Hepatocyte (in vitro differentiated cells): ENCODE measurements around the gene NUDT15. TPM values are rescaled to one million over a fixed set of nuclear protein-coding genes. Genes with fewer than 3 reads are reported as not detected.

Experiments
- DNase-seq: peaks from one replicate; pipeline ENCODE4 v3.0.0-alpha.2; 2016; ENCODE audit warnings: low spot score
- H2AFZ ChIP-seq: fragments of 200-600 bp; sonication (generic); 2 replicates; pipeline ENCODE4 v1.6.0; 2016; ENCODE audit warnings: antibody characterized with exemption, mild to moderate bottlenecking
- H3K27ac ChIP-seq: fragments of 200-600 bp; sonication (generic); 2 replicates; pipeline ENCODE4 v1.5.1; 2016; ENCODE audit warnings: mild to moderate bottlenecking
- H3K27me3 ChIP-seq: fragments of 200-600 bp; sonication (generic); 2 replicates; pipeline ENCODE4 v1.6.1; 2016
- H3K36me3 ChIP-seq: fragments of 200-600 bp; sonication (generic); replicated peaks from 2 replicates; pipeline ENCODE4 v1.5.1; 2016; ENCODE audit warnings: low read depth; ENCODE audit not compliant: insufficient read depth
- H3K4me1 ChIP-seq: fragments of 200-600 bp; sonication (generic); 2 replicates; pipeline ENCODE4 v1.5.1; 2016; ENCODE audit warnings: mild to moderate bottlenecking, moderate library complexity; ENCODE audit not compliant: insufficient read depth
- H3K4me2 ChIP-seq: fragments of 200-600 bp; sonication (generic); 2 replicates; pipeline ENCODE4 v1.6.0; 2016
- H3K4me3 ChIP-seq: fragments of 200-600 bp; sonication (generic); 2 replicates; pipeline ENCODE4 v1.5.1; 2016; ENCODE audit warnings: mild to moderate bottlenecking
- H3K79me2 ChIP-seq: fragments of 200-600 bp; sonication (generic); 2 replicates; pipeline ENCODE4 v1.6.0; 2017; ENCODE audit warnings: mild to moderate bottlenecking
- H3K9me2 ChIP-seq: fragments of 200-600 bp; sonication (generic); replicated peaks from 2 replicates; pipeline ENCODE4 v1.6.0; 2017; ENCODE audit warnings: mild to moderate bottlenecking; ENCODE audit not compliant: insufficient read depth
- H3K9me3 ChIP-seq: fragments of 200-600 bp; sonication (generic); 2 replicates; pipeline ENCODE4 v1.5.1; 2016; ENCODE audit warnings: low read depth, mild to moderate bottlenecking
- H4K20me1 ChIP-seq: fragments of 200-600 bp; sonication (generic); 2 replicates; pipeline ENCODE4 v1.6.0; 2016; ENCODE audit warnings: mild to moderate bottlenecking; ENCODE audit not compliant: insufficient read depth, poor library complexity, severe bottlenecking
- EZH2 ChIP-seq: fragments of 200-600 bp; sonication (generic); IDR thresholded peaks from 2 replicates; pipeline ENCODE4 v1.6.1; 2016; ENCODE audit warnings: antibody characterized with exemption, mild to moderate bottlenecking, borderline replicate concordance
- EZH2phosphoT487 ChIP-seq: fragments of 200-600 bp; sonication (generic); IDR thresholded peaks from one replicate; pipeline ENCODE4 v1.6.1; 2018; ENCODE audit warnings: antibody characterized with exemption, mild to moderate bottlenecking, low read depth, moderate library complexity; ENCODE audit not compliant: unreplicated experiment, severe bottlenecking
- WGBS: methylation state at CpG from one replicate; pipeline ENCODE4 v1.1.6; 2016; ENCODE audit warnings: low lambda C conversion rate; ENCODE audit errors: missing lambda C conversion rate; 5-methylcytosine and 5-hydroxymethylcytosine counted together
- polyA plus RNA-seq: library from polyadenylated mRNA; unstranded; fragments of >200 nt; fragmentation: Nextera tagmentation; extraction: Ambion mirVana; gene quantifications from 2 replicates; pipeline ENCODE4 v1.2.1, GENCODE V29; 2016
- total RNA-seq: library from RNA; depleted of rRNA; stranded (reverse); fragments of >200 nt; gene quantifications from 2 replicates; pipeline ENCODE4 v1.2.3, GENCODE V29; 2014
- TF ChIP-seq, protein P1 (sequence below): fragments of 200-600 bp; sonication (generic); IDR thresholded peaks from 2 replicates; pipeline ENCODE4 v1.5.1; 2016; ENCODE audit warnings: antibody characterized with exemption, mild to moderate bottlenecking; ENCODE audit not compliant: poor library complexity

Gene NUDT15
- total and polyA plus RNA-seq, 2 experiments from 2014 or later, result 16.8 to 17.7 TPM

GRCh38 chr13:48096670-48097069 lies 59.1 kb downstream of the NUDT15 start:
- DNase-seq, result peak; percentile 19
- WGBS, result 38% methylated on average over 3 of the region's 3 CpGs
- Histone ChIP-seq H3K9me3 (no peaks in the 10 kb centered on the region), H3K4me1 (peaks cover 14% of the 10 kb centered on the region), H3K4me3 (no peak overlapping the region), H3K27me3 (no peaks in the 10 kb centered on the region), H2AFZ (no peak overlapping the region), H3K4me2 (peak overlapping the region; percentile 48), H3K9me2 (no peaks in the 10 kb centered on the region), H4K20me1 (peaks cover 8% of the 10 kb centered on the region), H3K79me2 (peaks cover 31% of the 10 kb centered on the region), H3K27ac (peak overlapping the region; percentile 54), H3K36me3 (no peaks in the 10 kb centered on the region)
- no peak for TF ChIP-seq EZH2phosphoT487
- TF ChIP-seq, protein P1, sequence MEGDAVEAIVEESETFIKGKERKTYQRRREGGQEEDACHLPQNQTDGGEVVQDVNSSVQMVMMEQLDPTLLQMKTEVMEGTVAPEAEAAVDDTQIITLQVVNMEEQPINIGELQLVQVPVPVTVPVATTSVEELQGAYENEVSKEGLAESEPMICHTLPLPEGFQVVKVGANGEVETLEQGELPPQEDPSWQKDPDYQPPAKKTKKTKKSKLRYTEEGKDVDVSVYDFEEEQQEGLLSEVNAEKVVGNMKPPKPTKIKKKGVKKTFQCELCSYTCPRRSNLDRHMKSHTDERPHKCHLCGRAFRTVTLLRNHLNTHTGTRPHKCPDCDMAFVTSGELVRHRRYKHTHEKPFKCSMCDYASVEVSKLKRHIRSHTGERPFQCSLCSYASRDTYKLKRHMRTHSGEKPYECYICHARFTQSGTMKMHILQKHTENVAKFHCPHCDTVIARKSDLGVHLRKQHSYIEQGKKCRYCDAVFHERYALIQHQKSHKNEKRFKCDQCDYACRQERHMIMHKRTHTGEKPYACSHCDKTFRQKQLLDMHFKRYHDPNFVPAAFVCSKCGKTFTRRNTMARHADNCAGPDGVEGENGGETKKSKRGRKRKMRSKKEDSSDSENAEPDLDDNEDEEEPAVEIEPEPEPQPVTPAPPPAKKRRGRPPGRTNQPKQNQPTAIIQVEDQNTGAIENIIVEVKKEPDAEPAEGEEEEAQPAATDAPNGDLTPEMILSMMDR, result no peak
- no peak for TF ChIP-seq EZH2

Other genes with a start within 250 kb of the NUDT15 start
- gene SUCLA2, start 36.5 kb upstream of the NUDT15 start, total RNA-seq, result 56.9 and 60.6 TPM in 2 replicates
- 53.0 and 60.6 TPM in 2 replicates for gene SUCLA2, start 36.5 kb upstream of the NUDT15 start, polyA plus RNA-seq
- gene MED4, start 57.4 kb downstream of the NUDT15 start, total RNA-seq, result 30.1 and 37.4 TPM in 2 replicates
- 55.7 and 63.4 TPM in 2 replicates for gene MED4, start 57.4 kb downstream of the NUDT15 start, polyA plus RNA-seq
- 438 and 449 TPM in 2 replicates for gene ITM2B, start 195.5 kb downstream of the NUDT15 start, total RNA-seq
- gene ITM2B, start 195.5 kb downstream of the NUDT15 start, polyA plus RNA-seq, result 572 and 588 TPM in 2 replicates